ENCODE data around the gene PTPN9. TPM values are rescaled to one million over a fixed set of nuclear protein-coding genes. Genes with fewer than 3 reads are reported as not detected.
"Not testable (repeated sequence)": the region's sequence is repeated elsewhere in the genome, so short reads cannot be mapped to it uniquely, and the experiment has no call there.

The PTPN9 gene
- total RNA-seq, 4 donors from 2014 or later: 8.6 to 24.5 (median 13.3) TPM

GRCh38 chr15:75451674-75452363 is 127.3 kb downstream of the PTPN9 start, which contains the start of gene SIN3A:
Gene SIN3A, minus strand, starts transcription at chr15:75451690. Its CDS starts 21,315 bp downstream, at chr15:75430375.
- Histone ChIP-seq H3K27me3 (no peaks in the 10 kb centered on the region), H3K36me3 (peaks cover 4% of the 10 kb centered on the region), H3K4me1 (peaks cover 41% of the 10 kb centered on the region), H3K4me3 (peak within 1 kb of the TSS; percentile 89), H3K9me3 (no peaks in the 10 kb centered on the region), H3K27ac (peak within 1 kb of the TSS; percentile 97)
- TF ChIP-seq POLR2A (IDR thresholded peaks at IDR 0.05): peak in 1 of 2 donors; percentile 28
- TF ChIP-seq POLR2AphosphoS5 (IDR thresholded peaks at IDR 0.05): peak in 1 of 3 donors; percentile 68
- TF ChIP-seq, protein P1, sequence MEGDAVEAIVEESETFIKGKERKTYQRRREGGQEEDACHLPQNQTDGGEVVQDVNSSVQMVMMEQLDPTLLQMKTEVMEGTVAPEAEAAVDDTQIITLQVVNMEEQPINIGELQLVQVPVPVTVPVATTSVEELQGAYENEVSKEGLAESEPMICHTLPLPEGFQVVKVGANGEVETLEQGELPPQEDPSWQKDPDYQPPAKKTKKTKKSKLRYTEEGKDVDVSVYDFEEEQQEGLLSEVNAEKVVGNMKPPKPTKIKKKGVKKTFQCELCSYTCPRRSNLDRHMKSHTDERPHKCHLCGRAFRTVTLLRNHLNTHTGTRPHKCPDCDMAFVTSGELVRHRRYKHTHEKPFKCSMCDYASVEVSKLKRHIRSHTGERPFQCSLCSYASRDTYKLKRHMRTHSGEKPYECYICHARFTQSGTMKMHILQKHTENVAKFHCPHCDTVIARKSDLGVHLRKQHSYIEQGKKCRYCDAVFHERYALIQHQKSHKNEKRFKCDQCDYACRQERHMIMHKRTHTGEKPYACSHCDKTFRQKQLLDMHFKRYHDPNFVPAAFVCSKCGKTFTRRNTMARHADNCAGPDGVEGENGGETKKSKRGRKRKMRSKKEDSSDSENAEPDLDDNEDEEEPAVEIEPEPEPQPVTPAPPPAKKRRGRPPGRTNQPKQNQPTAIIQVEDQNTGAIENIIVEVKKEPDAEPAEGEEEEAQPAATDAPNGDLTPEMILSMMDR (IDR thresholded peaks at IDR 0.05): no peak
- TF ChIP-seq EP300 (IDR thresholded peaks at IDR 0.05): no peak
- peak; percentile 100 for DNase-seq (ENCODE audit: low spot score in 2 of 2)
- WGBS: 0% methylated on average over 33 of the region's 39 CpGs

DNA sequence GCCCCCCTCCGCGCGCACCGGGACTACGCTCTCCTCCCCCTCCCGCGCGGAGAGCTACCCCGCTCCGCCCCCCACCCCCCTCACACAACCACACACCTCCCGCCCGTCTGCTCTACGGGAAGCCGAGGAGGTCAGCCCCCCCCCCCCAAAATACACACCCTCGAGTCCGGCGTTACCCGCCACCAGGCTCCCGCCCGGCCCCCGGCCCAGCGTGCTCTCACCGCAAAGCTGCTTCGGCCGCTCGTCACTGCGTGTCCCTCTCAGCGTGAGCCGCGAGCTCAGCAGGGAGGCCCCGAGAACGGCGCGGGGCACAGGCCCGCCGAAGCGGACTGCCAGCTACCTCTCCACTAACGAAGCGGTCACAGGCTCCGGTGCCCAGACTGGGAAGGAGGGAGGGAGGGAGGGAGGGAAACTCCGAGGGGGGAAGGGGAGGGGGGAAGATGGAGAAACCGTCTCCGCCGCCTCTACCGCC is 127.9 kb downstream of the PTPN9 start:
- TF ChIP-seq, protein P1 (IDR thresholded peaks at IDR 0.05): no peak
- TF ChIP-seq POLR2A (IDR thresholded peaks at IDR 0.05): peak in 1 of 2 donors; percentile 24
- Histone ChIP-seq H3K9me3 (no peaks in the 10 kb centered on the region), H3K36me3 (peaks cover 8% of the 10 kb centered on the region), H3K4me3 (peak overlapping the region; percentile 89), H3K27ac (peak overlapping the region; percentile 97), H3K4me1 (peaks cover 35% of the 10 kb centered on the region), H3K27me3 (no peaks in the 10 kb centered on the region)
- WGBS: 3% methylated on average over 6 of the region's 45 CpGs
- peak in 1 of 2 donors; percentile 89 for DNase-seq (ENCODE audit: low spot score in 2 of 2)

DNA sequence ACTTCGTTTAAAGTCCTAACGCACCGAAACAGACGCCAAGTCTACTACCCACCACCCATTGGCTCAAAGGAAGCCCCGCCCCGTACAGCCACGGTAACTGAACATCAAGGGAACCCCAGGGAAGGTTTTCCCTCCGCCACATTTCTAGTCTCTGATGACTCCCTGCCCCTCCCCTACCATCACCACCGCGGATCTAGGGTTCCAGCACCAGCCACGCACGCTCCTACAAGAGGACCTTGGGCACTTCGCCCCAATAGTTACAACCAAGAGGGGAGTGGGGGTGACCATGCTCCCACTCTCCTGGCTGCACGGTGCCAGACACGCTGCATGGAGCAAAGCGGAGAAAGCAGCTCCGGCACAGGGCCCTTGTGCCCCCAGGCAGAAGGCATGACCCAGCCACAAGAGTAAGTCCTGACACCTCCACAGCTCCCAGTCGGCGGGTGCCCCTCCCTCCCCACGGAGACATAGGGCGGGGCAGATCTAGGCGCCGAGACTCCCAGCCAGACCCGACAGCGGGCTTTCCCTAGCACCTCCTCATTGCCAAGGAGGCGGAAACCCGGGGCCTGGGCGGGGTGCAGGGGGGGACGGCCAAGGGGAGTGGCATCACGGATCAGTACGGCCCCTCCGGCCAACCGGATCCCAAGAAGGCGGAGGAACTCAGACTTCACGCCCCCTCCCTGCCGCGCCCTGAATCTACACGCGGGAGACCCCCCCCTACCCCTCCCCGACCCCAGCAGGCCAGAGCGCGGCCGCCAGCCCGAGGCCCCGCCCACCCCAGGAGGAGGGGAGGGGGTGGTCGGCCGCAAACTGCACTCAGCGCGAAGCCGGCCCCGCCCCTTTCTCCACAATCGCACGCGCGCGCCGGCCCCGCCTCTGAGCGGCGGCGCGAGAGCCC is 128.6 kb downstream of the PTPN9 start:
- under 1% methylated on average over 33 of the region's 62 CpGs for WGBS
- no peak for TF ChIP-seq EP300 (IDR thresholded peaks at IDR 0.05)
- peak in 2 of 3 donors; percentile 27 to 37 for TF ChIP-seq POLR2AphosphoS5 (IDR thresholded peaks at IDR 0.05)
- TF ChIP-seq, protein P1 (IDR thresholded peaks at IDR 0.05): peak in 1 of 2 donors; percentile 9
- TF ChIP-seq POLR2A (IDR thresholded peaks at IDR 0.05): no peak
- DNase-seq (ENCODE audit: low spot score in 2 of 2): peak; percentile 99 to 100
- Histone ChIP-seq H3K4me3 (peak overlapping the region; percentile 89), H3K4me1 (peaks cover 32% of the 10 kb centered on the region), H3K36me3 (peaks cover 9% of the 10 kb centered on the region), H3K9me3 (no peaks in the 10 kb centered on the region), H3K27me3 (no peaks in the 10 kb centered on the region), H3K27ac (peak overlapping the region; percentile 97)

- no peak for DNase-seq (ENCODE audit: low spot score in 2 of 2)
- Histone ChIP-seq H3K27ac (peak overlapping the region; percentile 97), H3K9me3 (no peaks in the 10 kb centered on the region), H3K36me3 (peaks cover 9% of the 10 kb centered on the region), H3K4me3 (peak overlapping the region; percentile 89), H3K27me3 (no peaks in the 10 kb centered on the region), H3K4me1 (peaks cover 32% of the 10 kb centered on the region)
- WGBS: 40% methylated on average over 14 of the region's 14 CpGs
- TF ChIP-seq, protein P1 (IDR thresholded peaks at IDR 0.05): no peak
- no peak for TF ChIP-seq POLR2AphosphoS5 (IDR thresholded peaks at IDR 0.05)
- no peak for TF ChIP-seq EP300 (IDR thresholded peaks at IDR 0.05)
- TF ChIP-seq POLR2A (IDR thresholded peaks at IDR 0.05): no peak
These were observed 129.4 kb downstream of the PTPN9 start for GRCh38 chr15:75449585-75450306.

GRCh38 chr15:75448171-75448570 is 130.9 kb downstream of the PTPN9 start:
- not testable (repeated sequence) for DNase-seq (ENCODE audit: low spot score in 2 of 2); H3K9me3 ChIP-seq; H3K36me3 ChIP-seq; H3K4me3 ChIP-seq; H3K27me3 ChIP-seq; H3K27ac ChIP-seq
- peaks cover 36% of the 10 kb centered on the region for H3K4me1 ChIP-seq
- WGBS: 88% methylated on average over 13 of the region's 13 CpGs

All from suprapubic skin (tissue), 4 donors.